ENCODE measurements around the gene MPP2.
"Not testable (repeated sequence)": the region's sequence is repeated elsewhere in the genome, so short reads cannot be mapped to it uniquely, and the experiment has no call there.

- TF ChIP-seq ZXDB (tag by site-specific recombination; IDR thresholded peaks at IDR 0.05); BCL11A (tag by site-specific recombination; IDR thresholded peaks at IDR 0.05; ENCODE audit: low read depth); ZNF239 (tag by site-specific recombination; IDR thresholded peaks at IDR 0.05); ZNF292 (tag by site-specific recombination; IDR thresholded peaks at IDR 0.05; ENCODE audit: borderline replicate concordance, low read depth); ZNF121 (tag by site-specific recombination; IDR thresholded peaks at IDR 0.05); ATF2 (tag by site-specific recombination; IDR thresholded peaks at IDR 0.05; ENCODE audit: low read depth); CTCF (tag by site-specific recombination; IDR thresholded peaks at IDR 0.05); KLF16 (tag by site-specific recombination; IDR thresholded peaks at IDR 0.05); OSR2 (tag by site-specific recombination; IDR thresholded peaks at IDR 0.05); KLF7 (tag by site-specific recombination; IDR thresholded peaks at IDR 0.05; ENCODE audit: borderline replicate concordance); YY1 (tag by site-specific recombination; IDR thresholded peaks at IDR 0.05): not testable (repeated sequence)
These were observed 65.0 kb downstream of the MPP2 start for GRCh38 chr17:43842091-43842974.
